HL-60 (cell line): Measurements from ENCODE around the gene CDC42BPA.

Experiments used
- DNase-seq, 2 experiments: peaks; one replicate each; pipeline ENCODE4 v3.0.0-alpha.2; 2010 to 2020; ENCODE audit warnings: low read depth in 1 of 2, low spot score in 1 of 2
- H3K27ac ChIP-seq: fragments of 250-450 bp; sonication (Bioruptor Pico); replicated peaks from 2 replicates; pipeline ENCODE4 v1.5.1; 2020; ENCODE audit warnings: mild to moderate bottlenecking, moderate library complexity
- H3K27me3 ChIP-seq: fragments of 250-450 bp; sonication (Bioruptor Pico); 2 replicates; pipeline ENCODE4 v1.5.1; 2021; ENCODE audit warnings: mild to moderate bottlenecking, moderate library complexity; ENCODE audit not compliant: insufficient read depth, poor library complexity, severe bottlenecking
- H3K4me3 ChIP-seq: replicated peaks from 2 replicates; pipeline ENCODE4 v1.5.1; 2011; ENCODE audit warnings: mild to moderate bottlenecking, control low read depth, low read length; ENCODE audit not compliant: insufficient read depth
- GABPA ChIP-seq: IDR thresholded peaks from 2 replicates; pipeline ENCODE4 v1.6.1; 2012; ENCODE audit warnings: low read depth
- POLR2AphosphoS5 ChIP-seq: IDR thresholded peaks from 2 replicates; pipeline ENCODE4 v1.6.1; 2012; ENCODE audit warnings: low read depth
- SPI1 ChIP-seq: IDR thresholded peaks from 2 replicates; pipeline ENCODE4 v1.6.1; 2012; ENCODE audit warnings: low read depth, mild to moderate bottlenecking, borderline replicate concordance
- TF ChIP-seq, protein P1 (sequence below): IDR thresholded peaks from 2 replicates; pipeline ENCODE4 v1.6.1; 2012; ENCODE audit warnings: low read depth; ENCODE audit not compliant: insufficient replicate concordance
- TF ChIP-seq, protein P2 (sequence below): IDR thresholded peaks from one replicate; pipeline ENCODE4 v1.5.1; 2011; ENCODE audit warnings: low read length, control low read depth, inconsistent platforms; ENCODE audit not compliant: insufficient read depth

CDC42BPA gene

DNA sequence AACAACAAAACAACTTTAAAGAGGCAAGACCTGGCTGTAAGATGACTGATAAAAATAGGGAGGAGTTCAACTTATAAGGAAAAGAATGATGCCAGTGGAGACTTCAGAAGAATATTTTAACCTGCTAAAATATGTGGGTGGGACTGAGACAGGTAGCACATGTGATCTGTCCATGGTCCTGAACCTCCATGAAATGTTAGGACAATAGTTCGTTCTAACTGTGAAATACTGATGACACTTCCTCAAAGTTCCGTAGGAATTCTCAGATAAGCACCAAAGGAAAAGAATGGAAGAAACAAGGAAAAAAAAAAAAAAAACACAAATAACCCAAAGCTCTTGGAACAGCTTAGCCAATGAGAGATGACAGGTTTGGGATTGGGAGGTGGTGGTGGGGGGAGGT lies 44.7 kb downstream of the CDC42BPA start:
- TF ChIP-seq, protein P1, sequence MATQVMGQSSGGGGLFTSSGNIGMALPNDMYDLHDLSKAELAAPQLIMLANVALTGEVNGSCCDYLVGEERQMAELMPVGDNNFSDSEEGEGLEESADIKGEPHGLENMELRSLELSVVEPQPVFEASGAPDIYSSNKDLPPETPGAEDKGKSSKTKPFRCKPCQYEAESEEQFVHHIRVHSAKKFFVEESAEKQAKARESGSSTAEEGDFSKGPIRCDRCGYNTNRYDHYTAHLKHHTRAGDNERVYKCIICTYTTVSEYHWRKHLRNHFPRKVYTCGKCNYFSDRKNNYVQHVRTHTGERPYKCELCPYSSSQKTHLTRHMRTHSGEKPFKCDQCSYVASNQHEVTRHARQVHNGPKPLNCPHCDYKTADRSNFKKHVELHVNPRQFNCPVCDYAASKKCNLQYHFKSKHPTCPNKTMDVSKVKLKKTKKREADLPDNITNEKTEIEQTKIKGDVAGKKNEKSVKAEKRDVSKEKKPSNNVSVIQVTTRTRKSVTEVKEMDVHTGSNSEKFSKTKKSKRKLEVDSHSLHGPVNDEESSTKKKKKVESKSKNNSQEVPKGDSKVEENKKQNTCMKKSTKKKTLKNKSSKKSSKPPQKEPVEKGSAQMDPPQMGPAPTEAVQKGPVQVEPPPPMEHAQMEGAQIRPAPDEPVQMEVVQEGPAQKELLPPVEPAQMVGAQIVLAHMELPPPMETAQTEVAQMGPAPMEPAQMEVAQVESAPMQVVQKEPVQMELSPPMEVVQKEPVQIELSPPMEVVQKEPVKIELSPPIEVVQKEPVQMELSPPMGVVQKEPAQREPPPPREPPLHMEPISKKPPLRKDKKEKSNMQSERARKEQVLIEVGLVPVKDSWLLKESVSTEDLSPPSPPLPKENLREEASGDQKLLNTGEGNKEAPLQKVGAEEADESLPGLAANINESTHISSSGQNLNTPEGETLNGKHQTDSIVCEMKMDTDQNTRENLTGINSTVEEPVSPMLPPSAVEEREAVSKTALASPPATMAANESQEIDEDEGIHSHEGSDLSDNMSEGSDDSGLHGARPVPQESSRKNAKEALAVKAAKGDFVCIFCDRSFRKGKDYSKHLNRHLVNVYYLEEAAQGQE = peak; percentile 94
- no peak for TF ChIP-seq SPI1
- Histone ChIP-seq H3K4me3 (no peak overlapping the region), H3K27me3 (no peaks in the 10 kb centered on the region), H3K27ac (no peak overlapping the region)
- DNase-seq = no peak

- no peaks in the 10 kb centered on the region for H3K27me3 ChIP-seq
- no peak overlapping the region for H3K4me3 ChIP-seq
- H3K27ac ChIP-seq = no peak overlapping the region
- no peak for DNase-seq
- TF ChIP-seq, protein P2, sequence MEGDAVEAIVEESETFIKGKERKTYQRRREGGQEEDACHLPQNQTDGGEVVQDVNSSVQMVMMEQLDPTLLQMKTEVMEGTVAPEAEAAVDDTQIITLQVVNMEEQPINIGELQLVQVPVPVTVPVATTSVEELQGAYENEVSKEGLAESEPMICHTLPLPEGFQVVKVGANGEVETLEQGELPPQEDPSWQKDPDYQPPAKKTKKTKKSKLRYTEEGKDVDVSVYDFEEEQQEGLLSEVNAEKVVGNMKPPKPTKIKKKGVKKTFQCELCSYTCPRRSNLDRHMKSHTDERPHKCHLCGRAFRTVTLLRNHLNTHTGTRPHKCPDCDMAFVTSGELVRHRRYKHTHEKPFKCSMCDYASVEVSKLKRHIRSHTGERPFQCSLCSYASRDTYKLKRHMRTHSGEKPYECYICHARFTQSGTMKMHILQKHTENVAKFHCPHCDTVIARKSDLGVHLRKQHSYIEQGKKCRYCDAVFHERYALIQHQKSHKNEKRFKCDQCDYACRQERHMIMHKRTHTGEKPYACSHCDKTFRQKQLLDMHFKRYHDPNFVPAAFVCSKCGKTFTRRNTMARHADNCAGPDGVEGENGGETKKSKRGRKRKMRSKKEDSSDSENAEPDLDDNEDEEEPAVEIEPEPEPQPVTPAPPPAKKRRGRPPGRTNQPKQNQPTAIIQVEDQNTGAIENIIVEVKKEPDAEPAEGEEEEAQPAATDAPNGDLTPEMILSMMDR = no peak
- TF ChIP-seq SPI1 (no peak), POLR2AphosphoS5 (no peak), GABPA (no peak)
- TF ChIP-seq, protein P1 = no peak
Observed at GRCh38 chr1:227272428-227272827, 45.9 kb downstream of the CDC42BPA start.

DNA sequence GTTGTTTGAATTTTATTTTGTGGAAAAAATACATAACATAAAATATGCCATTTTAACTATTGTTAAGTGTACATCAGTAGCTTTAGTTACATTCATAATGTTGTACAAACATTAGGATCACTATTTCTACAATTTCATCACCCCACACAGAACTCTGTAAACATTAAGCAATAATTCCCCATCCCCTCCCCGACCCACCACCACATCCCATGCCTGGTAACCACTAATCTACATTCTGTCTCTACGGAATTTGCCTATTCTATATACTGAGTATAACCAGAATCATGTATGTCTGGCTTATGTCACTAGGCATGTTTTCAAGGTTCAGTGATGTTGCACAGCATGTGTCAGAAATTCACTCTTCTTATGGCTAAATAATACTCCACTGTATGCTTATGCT lies 47.7 kb downstream of the CDC42BPA start:
- Histone ChIP-seq H3K4me3 (no peak overlapping the region), H3K27me3 (no peaks in the 10 kb centered on the region), H3K27ac (no peak overlapping the region)
- TF ChIP-seq SPI1 (no peak), GABPA (no peak), POLR2AphosphoS5 (no peak)
- TF ChIP-seq, protein P2 = no peak
- TF ChIP-seq, protein P1 = no peak
- DNase-seq = no peak

GRCh38 chr1:227268943-227269342 lies 49.3 kb downstream of the CDC42BPA start:
- DNase-seq = no peak
- TF ChIP-seq GABPA = no peak
- no peak for TF ChIP-seq SPI1
- no peak for TF ChIP-seq POLR2AphosphoS5
- TF ChIP-seq, protein P2 = no peak
- TF ChIP-seq, protein P1 = no peak
- no peak overlapping the region for H3K27ac ChIP-seq
- H3K27me3 ChIP-seq = no peaks in the 10 kb centered on the region
- no peak overlapping the region for H3K4me3 ChIP-seq
